Transverse colon (tissue), 4 donors: Measurements from ENCODE around the gene BMP8B. TPM values are rescaled to one million over a fixed set of nuclear protein-coding genes. Genes with fewer than 3 reads are reported as not detected.
"Not testable (repeated sequence)": the region's sequence is repeated elsewhere in the genome, so short reads cannot be mapped to it uniquely, and the experiment has no call there.

Experiments
- DNase-seq: peaks from one replicate; pipeline ENCODE4 v3.0.0-alpha.2; 2019
- H3K27ac ChIP-seq, 4 donors: fragments of 200-600 bp; sonication (generic); 2 replicates each; pipeline ENCODE4 v1.5.1; 2016 to 2018; ENCODE audit warnings: inconsistent platforms in 4 of 4
- H3K27me3 ChIP-seq: fragments of 200-600 bp; sonication (generic); 2 replicates; pipeline ENCODE4 v1.5.1; 2017; ENCODE audit warnings: inconsistent platforms
- H3K36me3 ChIP-seq, 4 donors: fragments of 200-600 bp; sonication (generic); 2 replicates each; pipeline ENCODE4 v1.5.1; 2017 to 2019; ENCODE audit warnings: inconsistent platforms in 4 of 4
- H3K4me1 ChIP-seq, 4 donors: fragments of 200-600 bp; sonication (generic); 2 replicates each; pipeline ENCODE4 v1.5.1; 2017 to 2020; ENCODE audit warnings: inconsistent platforms in 4 of 4
- H3K4me3 ChIP-seq, 4 donors: fragments of 200-600 bp; sonication (generic); 1 replicate in 1 of 4; 2 replicates in 3 of 4; pipeline versions ENCODE4 v1.5.1 to v1.6.1; 2017 to 2019; ENCODE audit warnings: inconsistent platforms in 4 of 4
- H3K9me3 ChIP-seq, 2 donors: fragments of 200-600 bp; sonication (generic); 2 replicates each; pipeline ENCODE4 v1.5.1; 2017 to 2019; ENCODE audit warnings: inconsistent platforms in 2 of 2
- CTCF ChIP-seq, 5 experiments: fragments of 200-600 bp in 3 of 5; fragments of 450-650 bp in 2 of 5; sonication (generic) in 3 of 5; IDR thresholded peaks; 1 replicate in 2 of 5; 2 replicates in 3 of 5; pipeline ENCODE4 v1.5.1; 2016 to 2017; ENCODE audit warnings: antibody characterized with exemption in 5 of 5, inconsistent platforms in 3 of 5, mild to moderate bottlenecking in 2 of 5, moderate library complexity in 1 of 5
- EP300 ChIP-seq: sonication (generic); formaldehyde crosslinking; IDR thresholded peaks from one replicate; pipeline ENCODE4 v1.6.1; 2017; ENCODE audit warnings: antibody characterized with exemption, low read depth
- POLR2A ChIP-seq: fragments of 450-650 bp; IDR thresholded peaks from one replicate; pipeline ENCODE4 v1.6.1; 2016; ENCODE audit warnings: antibody characterized with exemption, mild to moderate bottlenecking, moderate library complexity
- POLR2AphosphoS5 ChIP-seq, 3 donors: sonication (generic); formaldehyde crosslinking; IDR thresholded peaks; one replicate each; pipeline ENCODE4 v1.6.1; 2016; ENCODE audit warnings: antibody characterized with exemption in 3 of 3
- WGBS, 2 donors: methylation state at CpG; one replicate each; pipeline ENCODE4 v1.1.5; 2018; ENCODE audit warnings: low coverage in 1 of 2; 5-methylcytosine and 5-hydroxymethylcytosine counted together
- in situ Hi-C, 4 donors: fragments of 200-750 bp; cut with MboI; loops; one replicate each; pipeline versions ENCODE4 v1.15.0 to v1.15.1; 2017; ENCODE audit warnings: low sequenced_read_pairs in 3 of 4, low pct_ligation_motif_present in 1 of 4, low pct_unique_long_range_greater_than_20kb in 1 of 4
- intact Hi-C: fragments of 100-400 bp; cut with DNase I; formaldehyde crosslinking; loops from one replicate; pipeline ENCODE4 v1.15.1; 2023; ENCODE audit warnings: low total_unique reads
- total RNA-seq, 4 donors: library from RNA; depleted of rRNA; stranded (reverse); fragments of >200 nt; gene quantifications; one replicate each; pipeline ENCODE4 v1.1.0, GENCODE V29; 2016

BMP8B gene
- total RNA-seq, 4 donors from 2014 or later: 1.2 to 27.2 (median 17.4) TPM

GRCh38 chr1:39802496-39803260, 14.0 kb upstream of the BMP8B start:
- H3K27me3 ChIP-seq: no peaks in the 10 kb centered on the region
- WGBS, 2 donors: 86 to 89% methylated on average over 14 of the region's 14 CpGs
- peaks cover 0 to 19% (median 10%) of the 10 kb centered on the region in 4 donors for H3K4me1 ChIP-seq
- no peak for DNase-seq
- intact Hi-C loops: no loop called here
- no peak overlapping the region for H3K27ac ChIP-seq
- no peaks in the 10 kb centered on the region for H3K9me3 ChIP-seq
- no peak for TF ChIP-seq POLR2A
- no peak for TF ChIP-seq POLR2AphosphoS5 (IDR thresholded peaks at IDR 0.05)
- no peak for TF ChIP-seq EP300
- TF ChIP-seq CTCF (IDR thresholded peaks at IDR 0.05): no peak
- H3K4me3 ChIP-seq: no peak overlapping the region
- in situ Hi-C loops: no loop called here
- H3K36me3 ChIP-seq: no peaks in the 10 kb centered on the region

- WGBS, 2 donors: 60 to 66% methylated on average over 3 of the region's 3 CpGs
- DNase-seq: no peak
- in situ Hi-C loops: no loop called here
These were observed 11.8 kb upstream of the BMP8B start for GRCh38 chr1:39800471-39800835.

GRCh38 chr1:39799770-39800470, 11.3 kb upstream of the BMP8B start:
- H3K9me3 ChIP-seq: no peaks in the 10 kb centered on the region
- H3K27me3 ChIP-seq: no peaks in the 10 kb centered on the region
- intact Hi-C loops (loop anchor here (5.0 kb wide), 1 partner anchor 1182 kb away; no protein-coding TSS in a partner anchor), in situ Hi-C loops (no loop called here)
- peak overlapping the region; percentile 60 to 70 (median 66) for H3K27ac ChIP-seq
- no peaks in the 10 kb centered on the region for H3K36me3 ChIP-seq
- WGBS, 2 donors: 5 to 19% methylated on average over 3 to 8 of the region's 8 CpGs
- no peak for TF ChIP-seq POLR2A
- TF ChIP-seq POLR2AphosphoS5 (IDR thresholded peaks at IDR 0.05): peak in 1 of 3 donors; percentile 26
- peak; percentile 68 to 95 (median 83) for TF ChIP-seq CTCF (IDR thresholded peaks at IDR 0.05)
- no peak for TF ChIP-seq EP300
- no peak overlapping the region for H3K4me3 ChIP-seq
- peaks cover 0 to 23% (median 12%) of the 10 kb centered on the region in 4 donors for H3K4me1 ChIP-seq
- peak; percentile 84 for DNase-seq

More at GRCh38 chr1:39800471-39800835, 11.8 kb upstream of the BMP8B start:
- Histone ChIP-seq H3K27ac (peak overlapping the region in 2 of 4 donors; percentile 63 to 70), H3K27me3 (no peaks in the 10 kb centered on the region), H3K36me3 (no peaks in the 10 kb centered on the region), H3K4me1 (peaks cover 0 to 23% (median 12%) of the 10 kb centered on the region in 4 donors), H3K9me3 (no peaks in the 10 kb centered on the region), H3K4me3 (no peak overlapping the region)
- intact Hi-C loops: no loop called here
- no peak for TF ChIP-seq POLR2AphosphoS5 (IDR thresholded peaks at IDR 0.05)

- DNase-seq: peak; percentile 91
- intact Hi-C loops: loop anchor here (5.0 kb wide), 1 partner anchor 1183 kb away; no protein-coding TSS in a partner anchor
- H3K9me3 ChIP-seq, H3K36me3 ChIP-seq, H3K4me3 ChIP-seq, in situ Hi-C loops, H3K27me3 ChIP-seq: not testable (repeated sequence)
- Histone ChIP-seq H3K4me1 (peaks cover 0 to 23% (median 12%) of the 10 kb centered on the region in 4 donors), H3K27ac (peak overlapping the region; percentile 60 to 70 (median 66))
- whole genome bisulfite sequencing, 2 donors: 55 to 71% methylated on average over 1 to 18 of the region's 26 CpGs
- peak in 1 of 5 experiments; percentile 18 for TF ChIP-seq CTCF (IDR thresholded peaks at IDR 0.05)
- peak; percentile 59 to 88 (median 74) for TF ChIP-seq POLR2AphosphoS5 (IDR thresholded peaks at IDR 0.05)
- TF ChIP-seq POLR2A: peak; percentile 71
These were observed 10.4 kb upstream of the BMP8B start for GRCh38 chr1:39798859-39799769.
